ENCODE measurements around the gene TNIP2.

DNA sequence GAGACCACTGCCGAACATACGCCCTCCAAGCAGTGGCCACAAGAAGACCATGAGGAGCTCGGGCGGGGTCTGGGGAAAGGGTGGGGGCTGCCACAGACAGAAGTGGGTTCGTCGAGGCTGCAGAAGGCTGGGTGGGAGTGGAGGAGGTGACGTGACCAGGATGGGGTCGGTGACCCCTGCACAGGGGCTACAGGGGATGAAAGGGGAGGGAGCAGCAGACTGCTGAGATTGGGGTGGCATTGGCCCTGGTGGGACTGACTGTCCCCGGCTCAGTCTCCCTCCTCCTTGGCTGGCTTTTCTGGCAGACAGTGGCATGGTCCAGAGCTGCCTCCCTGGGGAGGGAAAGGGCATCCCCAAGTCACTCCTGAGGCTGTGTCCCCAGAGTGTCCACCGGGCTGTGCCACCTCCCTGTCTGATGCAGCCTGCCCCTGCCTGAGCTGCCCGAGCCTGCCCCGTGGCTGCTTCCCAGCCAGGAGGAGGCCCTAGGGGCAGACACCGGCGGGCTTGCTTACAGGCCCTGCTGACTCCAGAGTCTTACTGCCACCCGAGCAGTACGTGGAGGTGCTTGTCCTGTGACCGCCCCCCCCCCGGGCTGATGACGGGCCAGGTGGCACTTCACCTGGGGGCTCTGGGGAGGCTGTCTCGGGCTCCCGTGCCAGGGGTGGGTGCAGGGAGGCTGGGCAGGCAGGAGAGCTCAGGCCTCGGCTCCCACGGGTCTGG, 44.0 kb upstream of the TNIP2 start:
- TF ChIP-seq ZNF274 (IDR thresholded peaks at IDR 0.05; ENCODE audit: low read depth, low read length) (no peak), SUZ12 (IDR thresholded peaks at IDR 0.05; ENCODE audit: extremely low read depth, insufficient read depth, insufficient read length) (no peak)

All from NT2/D1 (cell line).